SU-DHL-6 (cell line): ENCODE data around the gene FGD5.

Experiments used
- H2AFZ ChIP-seq: fragments of 200-600 bp; sonication (generic); 2 replicates; pipeline ENCODE4 v1.6.1; 2014; ENCODE audit warnings: low read depth, mild to moderate bottlenecking, moderate library complexity, mixed read lengths, antibody characterized with exemption, low read length; ENCODE audit not compliant: severe bottlenecking
- H3F3A ChIP-seq: fragments of 200-600 bp; shearing (Covaris generic); 2 replicates; pipeline ENCODE4 v1.6.0; 2016; ENCODE audit warnings: antibody characterized with exemption, mild to moderate bottlenecking; ENCODE audit not compliant: insufficient read depth
- H3K27ac ChIP-seq: fragments of 200-600 bp; sonication (generic); 2 replicates; pipeline ENCODE4 v1.5.1; 2016; ENCODE audit warnings: low read depth, mild to moderate bottlenecking, low read length, moderate library complexity, mixed read lengths
- H3K27me3 ChIP-seq: fragments of 200-600 bp; sonication (generic), shearing (Covaris generic); 2 replicates; pipeline ENCODE4 v1.6.0; 2014; ENCODE audit warnings: mild to moderate bottlenecking, low read length
- H3K36me3 ChIP-seq: fragments of 200-600 bp; sonication (generic); 2 replicates; pipeline ENCODE4 v1.6.1; 2014; ENCODE audit warnings: mild to moderate bottlenecking, low read length, mixed read lengths
- H3K4me2 ChIP-seq: fragments of 300-600, 200-600 bp; shearing (Covaris generic), sonication (generic); 2 replicates; pipeline ENCODE4 v1.6.0; 2014; ENCODE audit warnings: low read length, low read depth, mild to moderate bottlenecking; ENCODE audit not compliant: poor library complexity, severe bottlenecking
- H3K4me3 ChIP-seq: fragments of 200-600 bp; sonication (generic); 2 replicates; pipeline ENCODE4 v1.5.1; 2014; ENCODE audit warnings: antibody characterized with exemption, low read length, mild to moderate bottlenecking, mixed read lengths; ENCODE audit not compliant: insufficient read depth, poor library complexity, severe bottlenecking
- H3K79me2 ChIP-seq: fragments of 200-600 bp; sonication (generic); 2 replicates; pipeline ENCODE4 v1.6.1; 2014; ENCODE audit warnings: mild to moderate bottlenecking, low read length, moderate library complexity; ENCODE audit not compliant: insufficient read depth
- H3K9ac ChIP-seq: fragments of 200-600 bp; sonication (generic); 2 replicates; pipeline ENCODE4 v1.7.0; 2014; ENCODE audit warnings: mild to moderate bottlenecking, low read length
- H3K9me2 ChIP-seq: fragments of 200-600 bp; sonication (generic); replicated peaks from 2 replicates; pipeline ENCODE4 v1.6.1; 2014; ENCODE audit warnings: low read length; ENCODE audit not compliant: insufficient read depth
- H3K9me3 ChIP-seq: fragments of 200-600 bp; sonication (generic); 2 replicates; pipeline ENCODE4 v1.6.1; 2014; ENCODE audit warnings: low read length, mixed read lengths; ENCODE audit not compliant: insufficient read depth
- H4K20me1 ChIP-seq: fragments of 200-600 bp; sonication (generic); 2 replicates; pipeline ENCODE4 v1.6.1; 2014; ENCODE audit warnings: low read depth, mild to moderate bottlenecking, antibody characterized with exemption, low read length, moderate library complexity, mixed read lengths
- EZH2phosphoT487 ChIP-seq: fragments of 200-600 bp; sonication (generic), shearing (Covaris generic); conservative IDR thresholded peaks from 2 replicates; pipeline ENCODE4 v1.6.1; 2018; ENCODE audit warnings: mild to moderate bottlenecking, antibody characterized with exemption, low read length, moderate library complexity, mixed read lengths
- TF ChIP-seq, protein P1 (sequence below): fragments of 200-600 bp; sonication (generic); IDR thresholded peaks from one replicate; pipeline ENCODE4 v1.5.1; 2017; ENCODE audit warnings: antibody characterized with exemption, mild to moderate bottlenecking, low read length, moderate library complexity; ENCODE audit not compliant: insufficient read depth, poor library complexity, severe bottlenecking

Gene FGD5

GRCh38 chr3:14875411-14876175, 56.8 kb downstream of the FGD5 start:
- Histone ChIP-seq H3F3A (no peaks in the 10 kb centered on the region), H3K9me2 (no peaks in the 10 kb centered on the region), H3K27me3 (no peaks in the 10 kb centered on the region), H3K36me3 (no peaks in the 10 kb centered on the region), H3K9me3 (no peaks in the 10 kb centered on the region), H2AFZ (no peak overlapping the region), H3K27ac (no peak overlapping the region), H3K9ac (no peak overlapping the region), H3K4me2 (no peak overlapping the region), H3K79me2 (no peaks in the 10 kb centered on the region), H4K20me1 (no peaks in the 10 kb centered on the region), H3K4me3 (no peak overlapping the region)
- TF ChIP-seq, protein P1, sequence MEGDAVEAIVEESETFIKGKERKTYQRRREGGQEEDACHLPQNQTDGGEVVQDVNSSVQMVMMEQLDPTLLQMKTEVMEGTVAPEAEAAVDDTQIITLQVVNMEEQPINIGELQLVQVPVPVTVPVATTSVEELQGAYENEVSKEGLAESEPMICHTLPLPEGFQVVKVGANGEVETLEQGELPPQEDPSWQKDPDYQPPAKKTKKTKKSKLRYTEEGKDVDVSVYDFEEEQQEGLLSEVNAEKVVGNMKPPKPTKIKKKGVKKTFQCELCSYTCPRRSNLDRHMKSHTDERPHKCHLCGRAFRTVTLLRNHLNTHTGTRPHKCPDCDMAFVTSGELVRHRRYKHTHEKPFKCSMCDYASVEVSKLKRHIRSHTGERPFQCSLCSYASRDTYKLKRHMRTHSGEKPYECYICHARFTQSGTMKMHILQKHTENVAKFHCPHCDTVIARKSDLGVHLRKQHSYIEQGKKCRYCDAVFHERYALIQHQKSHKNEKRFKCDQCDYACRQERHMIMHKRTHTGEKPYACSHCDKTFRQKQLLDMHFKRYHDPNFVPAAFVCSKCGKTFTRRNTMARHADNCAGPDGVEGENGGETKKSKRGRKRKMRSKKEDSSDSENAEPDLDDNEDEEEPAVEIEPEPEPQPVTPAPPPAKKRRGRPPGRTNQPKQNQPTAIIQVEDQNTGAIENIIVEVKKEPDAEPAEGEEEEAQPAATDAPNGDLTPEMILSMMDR, result no peak
- TF ChIP-seq EZH2phosphoT487, result no peak

GRCh38 chr3:14876921-14877333, 58.2 kb downstream of the FGD5 start:
- H2AFZ ChIP-seq, result no peak overlapping the region

DNA sequence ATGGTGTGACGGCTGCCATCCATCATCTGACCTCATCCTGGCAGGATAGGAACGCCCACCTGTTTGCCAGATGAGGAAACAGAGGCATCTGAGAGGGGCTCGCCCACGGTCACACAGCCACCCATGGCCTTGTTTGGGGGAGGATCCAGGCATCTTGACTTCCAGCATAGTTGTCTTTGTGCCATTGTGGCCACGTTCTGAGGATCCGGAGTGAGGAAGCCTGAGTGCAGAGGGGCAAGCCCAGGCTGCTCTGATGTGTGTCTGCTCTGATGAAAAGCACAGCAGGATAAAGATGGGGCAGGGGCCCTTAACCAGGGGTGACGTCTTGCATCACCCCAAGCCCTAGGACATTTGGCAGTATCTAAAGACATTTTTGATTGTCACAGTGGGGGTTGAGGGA, 58.7 kb downstream of the FGD5 start:
- no peak overlapping the region for H2AFZ ChIP-seq

More at GRCh38 chr3:14876921-14877333, 58.2 kb downstream of the FGD5 start:
- Histone ChIP-seq H3K79me2 (no peaks in the 10 kb centered on the region), H3K27me3 (no peaks in the 10 kb centered on the region), H3K4me2 (no peak overlapping the region), H3K4me3 (no peak overlapping the region), H3K27ac (no peak overlapping the region), H3K36me3 (no peaks in the 10 kb centered on the region), H3F3A (no peaks in the 10 kb centered on the region), H3K9ac (no peak overlapping the region), H3K9me2 (no peaks in the 10 kb centered on the region), H4K20me1 (no peaks in the 10 kb centered on the region), H3K9me3 (no peaks in the 10 kb centered on the region)
- no peak for TF ChIP-seq EZH2phosphoT487
- TF ChIP-seq, protein P1, result no peak

More for the DNA sequence above, 58.7 kb downstream of the FGD5 start:
- Histone ChIP-seq H3K79me2 (no peaks in the 10 kb centered on the region), H3K4me3 (no peak overlapping the region), H3K9me3 (no peaks in the 10 kb centered on the region), H4K20me1 (no peaks in the 10 kb centered on the region), H3K9me2 (no peaks in the 10 kb centered on the region), H3K9ac (no peak overlapping the region), H3K36me3 (no peaks in the 10 kb centered on the region), H3K4me2 (no peak overlapping the region), H3F3A (no peaks in the 10 kb centered on the region), H3K27me3 (no peaks in the 10 kb centered on the region), H3K27ac (no peak overlapping the region)
- TF ChIP-seq, protein P1, result no peak
- TF ChIP-seq EZH2phosphoT487, result no peak
